K562 (cell line): Measurements from ENCODE around the gene C15orf62. TPM values are rescaled to one million over a fixed set of nuclear protein-coding genes. Genes with fewer than 3 reads are reported as not detected.

Experiments used
- ATAC-seq: fragments of 200-7000 bp; cut with Tn5 transposase; 3 replicates; pipeline ENCODE4 v1.9.1; 2020; ENCODE audit warnings: moderate library complexity
- BruUV-seq: library from RNA; stranded (reverse); fragments of 400-500 nt; replicated peaks from 2 replicates; lab custom pipeline; 2021; lab: Mats Ljungman, UMichigan
- CTCF ChIA-PET: fragments of 300-600 bp; formaldehyde crosslinking; extraction: SDS; loops from one replicate; lab custom pipeline; 2021; ENCODE audit warnings: low intra/inter-chr PET ratio; lab: Yijun Ruan, JAX
- POLR2A ChIA-PET: fragments of 300-600, 350-650 bp; sonication (Branson Sonifier 250); formaldehyde crosslinking; extraction: SDS; loops from one replicate; lab custom pipeline; 2021; ENCODE audit warnings: antibody characterized with exemption, inconsistent platforms; lab: Yijun Ruan, JAX
- DNase-seq, 4 experiments: peaks; one replicate each; pipeline versions ENCODE4 v3.0.0 to v3.0.0-alpha.2; 2011 to 2018; ENCODE audit warnings: low spot score in 3 of 4, mixed read lengths in 3 of 4; ENCODE audit errors: extremely low read depth in 1 of 4
- FAIRE-seq: peaks from 2 replicates; lab custom pipeline; 2011; peaks lifted over from hg19 to GRCh38; lab: Jason Lieb, UNC
- H2AFZ ChIP-seq: 2 replicates; pipeline ENCODE4 v1.6.0; 2011; ENCODE audit warnings: low read depth, low read length, control low read depth, inconsistent platforms
- H3K27ac ChIP-seq: fragments of 200-600 bp; 3 replicates; pipeline ENCODE4 v1.8.0; 2011; ENCODE audit warnings: low read depth, mild to moderate bottlenecking, control low read depth, inconsistent platforms, low read length, moderate library complexity, mixed read lengths; ENCODE audit errors: extremely low read depth
- H3K27me3 ChIP-seq, 2 experiments: fragments of 300-600 bp in 1 of 2; 2 replicates in 1 of 2; 3 replicates in 1 of 2; pipeline versions ENCODE4 v1.6.0 to v1.8.0; 2011; ENCODE audit warnings: inconsistent platforms in 2 of 2, low read length in 2 of 2, mild to moderate bottlenecking in 1 of 2, mixed read lengths in 1 of 2, moderate library complexity in 1 of 2; ENCODE audit not compliant: control insufficient read depth in 2 of 2, insufficient read depth in 2 of 2
- H3K36me3 ChIP-seq: fragments of 300-600 bp; 3 replicates; pipeline ENCODE4 v1.8.0; 2011; ENCODE audit warnings: mild to moderate bottlenecking, low read length, inconsistent platforms; ENCODE audit not compliant: control insufficient read depth, insufficient read depth
- H3K4me1 ChIP-seq, 2 experiments: fragments of 200-600 bp in 1 of 2; replicated peaks in 1 of 2; 2 replicates in 1 of 2; 3 replicates in 1 of 2; pipeline versions ENCODE4 v1.5.1 to v1.8.0; 2011; ENCODE audit warnings: inconsistent platforms in 2 of 2, low read length in 2 of 2, mild to moderate bottlenecking in 1 of 2, mixed read lengths in 1 of 2, moderate library complexity in 1 of 2; ENCODE audit not compliant: control insufficient read depth in 2 of 2, insufficient read depth in 2 of 2
- H3K4me2 ChIP-seq: 2 replicates; pipeline ENCODE4 v1.6.1; 2011; ENCODE audit warnings: low read length, control low read depth, inconsistent platforms, mixed read lengths; ENCODE audit not compliant: insufficient read depth
- H3K4me3 ChIP-seq: fragments of 200-600 bp; sonication (generic), shearing (Covaris generic); 2 replicates; pipeline ENCODE4 v1.5.1; 2016; ENCODE audit warnings: control low read depth, inconsistent platforms
- H3K79me2 ChIP-seq: fragments of 200-600 bp; 3 replicates; pipeline ENCODE4 v1.8.0; 2011; ENCODE audit warnings: low read length, inconsistent platforms; ENCODE audit not compliant: control insufficient read depth, insufficient read depth
- H3K9ac ChIP-seq, 2 experiments: 2 replicates each; pipeline versions ENCODE4 v1.6.0 to v1.6.1; 2011; ENCODE audit warnings: low read depth in 2 of 2, low read length in 2 of 2, control low read depth in 1 of 2, inconsistent platforms in 1 of 2, mild to moderate bottlenecking in 1 of 2, mixed read lengths in 1 of 2; ENCODE audit not compliant: insufficient read depth in 1 of 2
- H3K9me1 ChIP-seq: one replicate; pipeline ENCODE4 v1.6.0; 2011; ENCODE audit warnings: inconsistent platforms, mild to moderate bottlenecking, low read length, moderate library complexity; ENCODE audit not compliant: control insufficient read depth, insufficient read depth
- H3K9me3 ChIP-seq: replicated peaks from 2 replicates; pipeline ENCODE4 v1.5.1; 2011; ENCODE audit warnings: low read depth, low read length, inconsistent platforms; ENCODE audit not compliant: control insufficient read depth, insufficient read depth
- H4K20me1 ChIP-seq: replicated peaks from 2 replicates; pipeline ENCODE4 v1.6.1; 2011; ENCODE audit warnings: low read length, inconsistent platforms, mixed read lengths; ENCODE audit not compliant: control insufficient read depth, insufficient read depth
- CBX8 ChIP-seq: fragments of 200-600 bp; sonication (generic); IDR thresholded peaks from 2 replicates; pipeline ENCODE4 v1.6.1; 2012; ENCODE audit warnings: borderline replicate concordance, mixed run types, low read depth, mild to moderate bottlenecking, moderate library complexity, mixed read lengths, low read length, control low read depth, inconsistent platforms; ENCODE audit not compliant: poor library complexity, severe bottlenecking; ENCODE audit errors: extremely low read depth
- HNRNPLL ChIP-seq: fragments of 200-400 bp; formaldehyde crosslinking; IDR thresholded peaks from 2 replicates; pipeline ENCODE4 v1.6.1; 2017; ENCODE audit warnings: low read length, low read depth, mild to moderate bottlenecking; ENCODE audit not compliant: poor library complexity, severe bottlenecking
- JUN ChIP-seq, 2 experiments: sonication (generic) in 1 of 2; formaldehyde crosslinking in 1 of 2; IDR thresholded peaks; 2 replicates each; pipeline versions ENCODE4 v1.6.1 to v1.8.0; 2012 to 2022; ENCODE audit warnings: borderline replicate concordance in 2 of 2, mild to moderate bottlenecking in 2 of 2, improper control_type of control experiment in 1 of 2, low read depth in 1 of 2, low read length in 1 of 2, missing genetic modification reagents in 1 of 2
- POLR2B ChIP-seq: fragments of 450-650 bp; IDR thresholded peaks from 2 replicates; pipeline ENCODE4 v1.6.1; 2018; ENCODE audit warnings: low read depth; ENCODE audit not compliant: partially characterized antibody
- YY1 ChIP-seq, 3 experiments: IDR thresholded peaks; 2 replicates each; pipeline ENCODE4 v1.6.1; 2011; ENCODE audit warnings: low read length in 2 of 3, mild to moderate bottlenecking in 2 of 3, moderate library complexity in 2 of 3, borderline replicate concordance in 1 of 3, control low read depth in 1 of 3, low read depth in 1 of 3; ENCODE audit not compliant: insufficient read depth in 3 of 3, insufficient replicate concordance in 2 of 3, control insufficient read depth in 1 of 3, insufficient read length in 1 of 3; ENCODE audit errors: extremely low read depth in 1 of 3
- WGBS: fragments of 100-300 bp; shearing (Covaris generic); methylation state at CpG from one replicate; pipeline ENCODE4 v1.1.6; 2016; ENCODE audit warnings: low coverage, mixed read lengths; ENCODE audit not compliant: insufficient coverage; ENCODE audit errors: missing lambda C conversion rate; 5-methylcytosine and 5-hydroxymethylcytosine counted together
- in situ Hi-C: fragments of 300-500 bp; cut with MboI; formaldehyde crosslinking; loops from 4 replicates; pipeline ENCODE4 v1.15.0; 2018; ENCODE audit warnings: inconsistent platforms, mixed read lengths
- intact Hi-C: fragments of 100-400 bp; cut with micrococcal nuclease; formaldehyde crosslinking; loops from 2 replicates; pipeline ENCODE4 v1.14.2; 2022
- polyA plus RNA-seq, 8 experiments: library from polyadenylated mRNA; depleted of rRNA in 4 of 8; stranded (reverse) in 5 of 8; unstranded in 3 of 8; fragments of >200 nt; fragmentation: Nextera tagmentation in 2 of 8; fragmentation: Illumina TruSeq in 1 of 8; extraction: Ambion mirVana in 2 of 8; extraction: Trizol in 1 of 8; gene quantifications; 2 replicates each; pipeline versions ENCODE4 v1.2.1 to v1.2.3, GENCODE V29; 2011 to 2014; ENCODE audit warnings: inconsistent platforms in 1 of 8, missing spikeins in 1 of 8
- total RNA-seq, 7 experiments: library from RNA; depleted of rRNA in 6 of 7; stranded (reverse); fragments of >200 nt in 6 of 7; fragmentation: Illumina TruSeq in 2 of 7; extraction: Trizol in 2 of 7; gene quantifications; 2 replicates each; pipeline versions ENCODE4 v1.2.1 to v1.2.3, GENCODE V29; 2011 to 2021; ENCODE audit warnings: low replicate concordance in 1 of 7

Gene C15orf62
- total and polyA plus RNA-seq, 9 of the 15 experiments (the other 6 are each of a cell fraction or from before 2014, with no cell fraction given), result 0.01 to 0.76 (median 0.30) TPM; not detected in 1

DNA sequence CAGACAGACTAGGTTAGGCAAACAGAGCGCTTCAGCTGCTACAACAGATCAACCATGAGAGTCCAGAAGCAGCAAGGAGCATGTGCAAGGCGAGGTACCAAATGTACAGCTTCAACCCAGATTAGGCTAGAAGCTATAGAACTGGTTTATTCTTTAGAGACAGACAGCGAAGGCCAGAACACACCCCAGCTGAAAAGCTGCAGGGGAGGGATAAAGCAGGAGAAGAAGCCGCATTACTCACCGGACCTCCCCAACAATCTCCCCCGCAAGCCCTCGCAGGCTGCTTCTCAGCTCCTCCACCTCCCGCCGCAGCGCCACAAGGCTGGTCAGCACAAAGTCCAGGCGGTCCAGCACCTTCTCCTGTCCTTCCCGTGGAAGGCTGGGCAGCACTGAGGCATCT is 18.0 kb upstream of the C15orf62 start (continued):
- TF ChIP-seq POLR2B (no peak), JUN (IDR thresholded peaks at IDR 0.05; ENCODE audit: borderline replicate concordance, low read depth, low read length) (no peak), JUN (CRISPR knock-in tag; IDR thresholded peaks at IDR 0.05; ENCODE audit: borderline replicate concordance) (peak; percentile 51; the same call in 1 of the 2 replicates)

DNA sequence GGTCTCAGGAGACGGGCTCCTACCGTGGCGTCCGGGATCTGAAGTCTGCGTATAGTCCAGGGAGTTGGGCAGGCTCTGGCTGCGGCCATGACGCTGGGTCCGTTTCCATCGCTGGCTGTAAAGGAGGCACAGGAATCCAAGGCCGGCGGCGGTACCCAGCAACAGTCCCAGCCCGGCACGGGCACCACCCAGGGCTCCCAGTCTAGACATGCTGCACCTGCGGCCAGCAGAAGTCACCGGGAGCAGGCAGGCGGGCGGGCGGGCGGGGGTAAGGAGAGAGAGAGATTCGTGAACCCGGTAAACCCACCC is 15.3 kb upstream of the C15orf62 start:
- Histone ChIP-seq H3K9ac (peak overlapping the region; percentile 88 to 95), H3K9me1 (no peaks in the 10 kb centered on the region), H3K27me3 (no peaks in the 10 kb centered on the region), H3K79me2 (peaks cover 51% of the 10 kb centered on the region), H3K4me3 (peak overlapping the region; percentile 99), H3K36me3 (peaks cover 40% of the 10 kb centered on the region), H3K9me3 (no peaks in the 10 kb centered on the region), H3K4me2 (peak overlapping the region; percentile 83), H4K20me1 (0 out of 2 replicates have a peak, but pooled peaks cover 4% of the 10 kb centered on the region), H3K4me1 (peaks cover 36 to 43% of the 10 kb centered on the region in 2 experiments), H3K27ac (peak overlapping the region; percentile 71), H2AFZ (peak overlapping the region; percentile 90)
- DNase-seq, result peak in 2 of 4 experiments; percentile 28 to 43
- ChIA-PET POLR2A (interaction anchor here (0.7 to 1.2 kb wide), 2 partner anchors 8 to 23 kb away, joined by 3 read pairs; no protein-coding TSS in a partner anchor), CTCF (interaction anchor here (0.6 to 0.7 kb wide), 2 partner anchors 161 to 477 kb away, joined by 3 read pairs; no protein-coding TSS in a partner anchor)
- TF ChIP-seq CBX8 (no peak), HNRNPLL (peak; percentile 42), YY1 (IDR thresholded peaks at IDR 0.05; ENCODE audit: borderline replicate concordance in 1 of 3, control insufficient read depth in 1 of 3, extremely low read depth in 1 of 3, insufficient read depth in 3 of 3, insufficient read length in 1 of 3, insufficient replicate concordance in 2 of 3, low read depth in 1 of 3, low read length in 2 of 3) (peak in 1 of 3 experiments; percentile 71)
- WGBS, result 0% methylated on average over 22 of the region's 22 CpGs
- ATAC-seq, result peak; percentile 53
- intact Hi-C loops (loop anchor here (10.0 kb wide), 1 partner anchor 190 kb away; the partner anchor contains the start of genes CCDC32 and RPUSD2), in situ Hi-C loops (no loop called here)
- BruUV-seq, result no TSS peak
- no peak for FAIRE-seq
